GM19463 (cell line): Measurements from ENCODE around the gene IKZF5.
A peak's percentile ranks its signal among the peaks of the same experiment; 100 is the strongest.

ENCODE experiments used
- ATAC-seq: cut with Tn5 transposase; IDR thresholded peaks from one replicate; pipeline ENCODE4 v1.9.1; 2021; ENCODE audit warnings: mild to moderate bottlenecking, moderate library complexity; ENCODE audit not compliant: unreplicated experiment

Gene IKZF5, protein sequence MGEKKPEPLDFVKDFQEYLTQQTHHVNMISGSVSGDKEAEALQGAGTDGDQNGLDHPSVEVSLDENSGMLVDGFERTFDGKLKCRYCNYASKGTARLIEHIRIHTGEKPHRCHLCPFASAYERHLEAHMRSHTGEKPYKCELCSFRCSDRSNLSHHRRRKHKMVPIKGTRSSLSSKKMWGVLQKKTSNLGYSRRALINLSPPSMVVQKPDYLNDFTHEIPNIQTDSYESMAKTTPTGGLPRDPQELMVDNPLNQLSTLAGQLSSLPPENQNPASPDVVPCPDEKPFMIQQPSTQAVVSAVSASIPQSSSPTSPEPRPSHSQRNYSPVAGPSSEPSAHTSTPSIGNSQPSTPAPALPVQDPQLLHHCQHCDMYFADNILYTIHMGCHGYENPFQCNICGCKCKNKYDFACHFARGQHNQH

DNA sequence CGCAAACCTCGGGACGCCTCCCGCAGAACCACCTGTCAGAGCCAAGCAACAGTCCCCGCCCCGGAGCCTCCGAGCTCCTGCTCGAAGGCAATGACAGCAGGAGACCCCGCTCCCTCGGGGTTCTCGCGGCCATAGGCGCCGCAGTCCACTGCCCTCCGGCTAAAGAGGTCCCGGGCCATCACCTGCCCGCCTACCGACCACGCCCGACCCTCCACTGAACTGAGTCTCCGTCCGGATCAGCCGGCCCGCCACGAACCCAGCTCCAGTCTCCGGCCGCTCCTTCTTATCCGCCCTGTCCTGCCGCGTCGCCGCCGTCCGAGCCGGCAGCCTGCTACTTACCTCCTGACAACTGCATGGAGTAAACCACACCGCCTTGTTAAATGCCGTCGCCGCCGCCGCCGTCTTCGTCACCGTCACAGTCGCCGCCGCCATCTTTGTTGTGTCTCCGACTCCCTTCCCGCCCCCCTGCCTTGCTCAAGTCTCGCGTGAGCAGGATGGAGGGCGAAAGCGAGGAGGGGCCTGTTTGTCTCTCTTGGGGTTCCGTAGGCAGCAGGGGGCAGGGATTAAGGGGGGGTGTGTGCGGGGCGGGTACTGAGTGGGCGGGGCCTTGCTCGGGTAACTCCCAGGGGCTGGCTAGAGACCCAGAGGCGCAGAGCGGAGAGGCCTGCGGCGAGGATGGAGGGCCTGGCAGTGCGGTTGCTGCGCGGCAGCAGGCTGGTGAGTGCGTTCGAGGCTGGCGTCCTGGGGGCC, at the start of gene IKZF5, which contains the start of gene ACADSB:
TSS of gene IKZF5 (minus strand) at position 441 of the 750 bp plus-strand sequence. CDS start 10,170 bp downstream, outside the sequence.
TSS of gene ACADSB (plus strand) at position 652 of the 750 bp plus-strand sequence. CDS start at position 676, 24 bp downstream.
- peak; percentile 86 for ATAC-seq

DNA sequence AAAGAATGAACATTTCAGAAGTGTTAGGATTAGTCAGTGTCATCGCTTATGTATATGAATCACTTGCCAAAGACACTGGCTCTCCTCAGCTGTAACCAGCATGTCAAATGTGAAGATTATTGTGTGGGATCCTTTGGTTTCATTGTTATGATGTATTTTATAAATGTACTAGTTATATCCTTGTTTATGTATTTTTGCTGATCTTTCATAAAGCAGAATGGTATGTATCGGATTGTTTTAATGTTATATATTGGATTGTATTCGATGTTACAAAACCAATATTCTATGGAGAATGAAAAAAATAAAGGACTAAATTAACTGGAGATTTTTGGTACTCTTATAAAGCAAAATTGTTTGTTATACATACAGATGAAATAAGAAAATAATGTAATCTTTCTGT, 49.4 kb upstream of the IKZF5 start:
- no peak for ATAC-seq

DNA sequence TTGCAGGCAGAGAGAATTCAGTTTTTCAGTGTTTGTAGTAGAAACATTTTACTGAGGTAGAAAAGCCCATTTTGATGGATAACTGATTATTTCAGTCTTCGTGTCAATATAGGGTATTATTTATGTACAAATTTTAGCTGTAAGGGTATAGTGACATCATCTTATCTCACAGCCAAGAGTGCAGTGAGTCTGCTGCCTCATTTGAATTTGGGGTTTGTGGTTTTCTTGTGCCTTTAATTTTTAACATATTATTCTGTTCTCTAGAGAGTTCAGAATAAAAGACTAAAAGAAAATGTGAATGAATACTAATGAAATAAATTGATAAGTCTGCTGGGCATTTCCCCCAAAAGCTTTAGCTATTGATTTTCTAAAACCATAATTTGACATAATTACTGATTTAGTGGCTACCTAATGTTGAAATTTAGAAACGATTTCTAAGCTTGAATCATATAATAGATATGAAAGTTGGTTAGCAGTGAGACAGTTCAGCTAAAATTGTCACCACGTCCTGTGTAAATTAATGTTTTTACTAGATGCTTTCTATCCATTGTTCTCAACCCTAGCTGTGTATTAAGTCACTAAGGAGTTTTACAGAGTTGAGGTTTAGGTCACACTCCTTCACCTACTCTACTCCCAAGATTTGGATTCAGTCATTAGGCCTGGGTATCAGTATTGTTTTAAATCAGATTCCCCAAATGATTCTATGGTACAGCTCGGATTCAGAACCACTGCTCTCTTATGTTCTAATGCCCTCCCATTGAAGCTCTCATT, 37.6 kb upstream of the IKZF5 start:
- ATAC-seq: no peak

DNA sequence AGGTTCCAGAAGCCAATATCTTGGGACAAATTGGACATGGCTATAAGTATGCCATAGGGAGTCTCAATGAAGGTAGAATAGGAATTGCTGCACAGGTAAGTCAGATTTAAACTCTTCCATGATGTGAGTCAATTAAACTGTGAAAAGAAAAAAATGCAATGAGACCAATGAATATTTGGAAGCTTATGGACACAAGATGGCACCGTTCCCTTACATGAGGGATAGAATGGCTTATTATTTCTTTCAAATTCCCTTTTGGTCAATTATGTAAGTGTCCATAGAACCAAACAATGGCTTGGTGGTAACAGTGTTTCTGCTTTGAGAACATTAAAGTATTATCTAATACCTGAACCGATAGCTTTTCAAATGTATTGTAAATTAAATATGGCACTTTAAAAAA, 35.8 kb upstream of the IKZF5 start:
- no peak for ATAC-seq

DNA sequence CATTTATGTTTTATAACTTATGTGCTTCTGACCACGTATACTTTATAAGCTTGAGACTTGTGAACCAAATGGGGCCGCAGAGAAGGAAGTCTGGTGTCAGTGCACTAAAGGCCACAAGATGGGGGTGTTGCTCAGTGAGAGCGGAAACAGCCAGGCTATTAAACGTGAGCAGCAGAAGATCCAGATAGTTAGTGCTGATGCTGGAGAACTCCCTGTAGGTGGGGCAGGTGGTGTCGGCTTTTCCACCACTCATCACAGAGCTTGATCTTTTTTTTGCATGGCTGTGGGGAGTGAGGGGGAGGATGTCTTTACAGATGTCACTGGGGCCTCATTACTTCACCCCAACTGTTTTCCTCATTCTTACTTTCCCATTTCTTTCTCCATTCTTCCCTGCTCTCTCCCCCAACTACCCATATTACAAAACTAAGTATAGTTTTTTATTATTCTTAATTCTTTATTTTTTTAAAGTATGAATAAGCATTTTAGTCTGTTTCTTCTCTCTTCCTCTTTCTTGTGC, 34.9 kb upstream of the IKZF5 start:
- peak; percentile 65 for ATAC-seq

DNA sequence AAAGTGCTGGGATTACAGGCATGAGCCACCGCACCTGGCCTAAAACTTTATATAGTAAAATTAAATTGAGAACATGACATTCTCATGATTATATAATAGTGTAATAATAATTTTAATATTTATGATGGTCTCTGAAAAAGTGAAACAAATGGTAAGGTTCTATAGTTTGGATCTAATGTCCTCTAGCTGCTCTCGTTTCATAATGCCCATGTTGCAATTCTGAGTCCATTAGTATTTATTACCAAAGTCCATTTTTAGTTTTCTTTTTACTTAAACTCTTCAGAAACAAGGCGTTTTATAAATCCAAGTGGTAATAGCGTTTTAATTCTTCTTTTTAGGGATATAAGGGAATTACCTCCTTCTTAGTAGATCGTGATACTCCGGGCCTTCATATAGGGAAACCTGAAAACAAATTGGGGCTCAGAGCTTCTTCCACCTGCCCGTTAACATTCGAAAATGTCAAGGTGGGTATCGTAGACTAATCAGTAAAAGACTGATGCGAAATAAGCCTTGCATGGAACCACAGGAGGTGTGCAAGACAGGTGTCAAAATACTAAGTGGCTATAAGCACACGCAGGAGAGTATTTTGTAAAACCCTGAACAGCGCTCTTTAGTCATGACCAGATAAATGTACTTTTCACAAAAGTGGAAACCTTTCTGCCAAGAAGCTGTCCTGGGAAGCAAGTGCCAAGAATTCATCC, 34.3 kb upstream of the IKZF5 start:
- ATAC-seq: no peak

DNA sequence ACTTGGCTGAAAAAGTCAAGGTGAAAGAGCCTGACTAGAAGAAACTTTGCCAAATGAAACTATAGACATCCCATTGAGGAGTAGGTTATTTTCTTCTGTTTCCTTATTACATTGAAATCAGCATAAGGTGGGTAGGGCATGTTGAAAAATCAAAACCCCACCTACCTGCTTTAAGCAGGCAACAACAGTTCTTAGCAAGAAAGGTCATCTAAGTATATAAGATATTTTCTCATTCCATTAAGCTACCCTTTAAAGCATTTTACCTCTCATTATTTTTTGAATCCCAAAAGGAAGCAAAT, 31.0 kb upstream of the IKZF5 start:
- no peak for ATAC-seq

DNA sequence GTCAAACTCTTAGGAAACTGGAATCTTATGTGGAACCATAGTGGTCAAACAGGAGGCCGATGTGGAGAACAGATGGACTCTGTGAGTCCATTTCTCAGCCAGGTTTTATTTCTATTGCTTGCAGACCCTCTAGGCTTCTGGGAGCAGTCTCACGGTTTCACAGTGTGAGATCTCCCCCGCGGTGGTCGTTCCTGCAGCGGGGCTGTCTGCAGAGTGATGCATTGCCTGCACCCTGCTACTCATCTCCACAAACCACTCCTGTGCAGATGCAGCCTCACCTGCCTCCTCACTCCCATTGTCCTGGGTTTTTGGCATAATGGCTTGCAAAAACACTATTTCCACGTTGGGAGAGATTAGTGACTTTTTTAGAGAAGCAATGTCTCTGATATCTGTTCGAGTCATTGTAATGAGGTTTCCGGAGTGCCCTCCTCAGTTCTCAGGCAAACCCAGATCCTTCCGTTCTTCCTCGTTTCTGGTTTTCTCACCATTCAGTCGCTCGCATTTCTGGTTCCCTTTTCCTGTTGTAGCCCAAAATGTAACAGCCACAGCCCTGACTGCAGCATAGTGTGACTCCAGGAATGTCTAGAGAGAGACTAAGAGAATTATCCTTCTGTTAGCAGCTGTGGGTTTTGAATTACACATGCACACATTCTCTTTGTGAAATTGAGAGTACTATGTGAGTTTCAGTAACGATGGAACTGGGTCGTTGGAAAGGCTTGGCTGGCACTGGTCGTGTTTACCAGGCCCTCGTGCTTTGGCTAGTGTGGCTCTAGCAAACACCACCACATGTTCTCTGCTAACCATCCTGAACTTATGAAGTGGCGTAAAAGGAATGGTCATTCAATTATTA, 30.4 kb upstream of the IKZF5 start:
- ATAC-seq: peak; percentile 66

DNA sequence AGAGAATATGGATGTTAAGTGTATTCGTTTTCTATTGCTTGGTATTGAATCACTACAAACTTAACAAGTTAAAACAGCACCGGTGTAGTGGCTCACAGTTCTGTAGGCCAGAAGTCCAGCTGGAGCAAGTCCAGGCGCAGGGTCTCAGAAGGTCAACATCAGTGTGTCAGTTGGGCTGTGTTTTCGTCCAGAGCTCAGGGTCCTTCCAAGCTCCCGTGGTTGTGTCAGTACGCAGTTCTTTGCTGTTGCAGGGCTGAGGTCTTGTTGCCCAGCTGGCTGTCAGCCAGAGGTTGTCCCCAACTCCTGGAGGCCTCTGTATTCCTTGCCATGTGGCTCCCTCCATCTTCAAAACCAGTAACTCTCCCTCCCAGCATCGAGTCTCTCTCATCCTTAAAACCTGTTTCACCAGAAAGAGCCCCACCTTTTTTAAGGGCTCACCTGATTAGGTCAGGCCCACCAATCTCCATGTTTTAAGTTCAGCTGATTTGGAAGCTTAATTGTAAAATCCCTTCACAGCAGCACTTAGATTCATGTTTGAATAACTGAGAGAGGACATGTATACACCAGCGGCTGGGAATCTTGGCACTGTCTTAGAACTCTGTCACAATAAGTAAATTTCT, 27.0 kb upstream of the IKZF5 start:
- no peak for ATAC-seq

DNA sequence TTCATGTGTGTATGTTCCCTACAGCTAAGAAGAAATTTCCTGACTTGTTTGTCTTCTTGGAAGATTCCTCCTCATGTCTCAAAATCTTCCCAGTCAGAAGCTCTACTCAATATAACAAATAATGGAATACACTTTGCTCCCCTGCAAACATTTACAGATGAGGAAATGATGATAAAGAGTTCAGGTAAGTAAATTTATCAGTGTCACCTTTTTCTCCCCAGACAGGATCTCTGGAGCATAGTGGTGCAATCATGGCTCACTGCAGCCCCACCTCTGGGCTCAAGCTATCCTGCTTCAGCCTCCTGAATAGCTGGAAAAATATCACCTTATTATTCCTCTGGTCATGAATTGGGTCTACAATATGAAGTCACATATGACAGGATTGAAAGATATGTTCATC, 25.7 kb upstream of the IKZF5 start:
- no peak for ATAC-seq

DNA sequence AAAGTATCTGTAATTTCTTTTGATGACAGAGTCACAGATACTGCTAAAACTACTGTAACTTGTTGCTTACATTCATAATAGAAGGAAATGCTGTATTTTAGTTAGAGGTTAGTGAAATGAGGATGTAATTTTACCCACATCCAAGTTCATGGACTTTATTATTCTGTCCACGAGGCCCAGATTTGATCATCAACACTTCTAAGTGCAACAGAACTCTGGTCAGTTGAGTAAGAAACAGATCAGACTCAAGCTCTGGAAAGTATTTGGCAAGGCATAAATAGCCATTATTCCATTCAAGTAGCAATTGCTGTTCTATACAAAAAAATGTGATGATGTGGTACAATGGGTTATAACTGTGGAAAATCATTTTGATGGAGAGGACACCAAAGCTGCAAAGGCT, 22.5 kb upstream of the IKZF5 start:
- no peak for ATAC-seq

DNA sequence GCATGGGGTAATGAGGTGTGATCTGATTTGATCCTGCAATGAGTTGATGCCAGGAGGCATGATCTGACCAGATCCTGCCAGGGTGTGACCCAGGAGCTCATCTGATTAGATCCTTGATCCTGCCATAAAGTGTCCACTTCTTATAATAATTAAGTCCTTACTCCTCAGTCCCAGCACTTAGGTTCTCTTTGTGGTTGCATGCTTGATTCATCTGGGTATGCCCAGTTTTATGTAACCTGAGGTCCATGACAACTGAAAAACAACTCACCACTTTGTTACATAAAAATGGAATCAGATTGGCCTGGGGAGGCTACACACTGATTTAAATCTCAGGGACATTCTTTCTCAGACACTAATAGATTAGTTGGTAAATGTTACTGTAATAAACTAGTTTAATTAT, 19.3 kb upstream of the IKZF5 start:
- ATAC-seq: no peak

DNA sequence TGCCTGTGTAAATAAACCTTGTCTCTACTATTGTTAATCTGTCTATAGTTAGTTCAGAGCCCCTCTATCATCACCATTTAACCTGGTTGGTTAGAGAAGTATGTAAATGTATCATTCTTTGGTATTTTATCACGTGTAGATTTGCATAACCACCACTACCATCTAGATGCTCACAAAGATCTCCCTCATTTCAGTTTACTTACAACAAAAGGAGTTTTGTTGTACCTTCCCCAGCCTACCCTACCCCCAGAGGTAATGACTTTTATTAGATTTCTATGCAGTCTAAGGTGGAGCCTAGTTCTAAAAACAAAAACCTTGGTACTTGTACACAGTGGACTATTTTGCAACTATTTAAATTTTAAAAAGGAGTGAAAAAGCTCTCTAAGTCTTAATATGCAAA, 17.7 kb upstream of the IKZF5 start:
- ATAC-seq: no peak

DNA sequence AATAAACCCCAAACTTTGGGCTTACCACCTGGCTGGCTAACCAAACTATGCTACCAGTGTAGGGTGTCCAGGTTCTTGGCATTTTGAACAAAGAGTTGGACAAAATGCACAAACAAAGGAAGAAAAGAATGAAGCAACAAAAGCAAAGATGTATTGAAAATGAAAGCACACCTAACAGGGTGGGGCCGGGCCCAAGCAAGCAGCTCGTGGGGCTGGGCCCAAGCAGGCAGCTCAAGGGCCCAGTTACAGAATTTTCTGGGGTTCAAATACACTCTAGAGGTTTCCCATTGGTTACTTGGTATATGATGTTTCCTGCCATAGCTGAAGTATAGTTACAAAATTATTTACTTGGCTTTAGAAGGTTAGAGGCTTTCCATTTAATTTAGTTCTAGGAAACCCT, 15.9 kb upstream of the IKZF5 start:
- no peak for ATAC-seq

DNA sequence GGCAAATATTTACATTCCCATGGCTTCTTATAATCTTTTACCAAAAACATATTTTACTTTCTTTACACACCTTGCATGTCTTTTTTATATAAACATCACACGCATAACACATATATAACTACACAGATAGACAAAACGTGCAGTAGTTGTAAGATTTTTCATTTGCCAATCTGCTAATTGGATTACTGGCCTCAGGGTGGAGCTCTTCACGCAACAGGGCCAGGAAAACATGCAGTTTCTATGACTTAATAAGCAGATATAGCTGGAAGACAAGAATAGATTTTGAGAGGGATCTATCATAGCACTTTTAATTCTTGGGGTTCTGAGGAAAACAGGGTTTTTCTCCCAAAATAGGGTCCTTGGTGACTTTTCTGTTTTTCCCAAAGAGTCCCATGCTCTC, 12.9 kb upstream of the IKZF5 start:
- ATAC-seq: no peak

DNA sequence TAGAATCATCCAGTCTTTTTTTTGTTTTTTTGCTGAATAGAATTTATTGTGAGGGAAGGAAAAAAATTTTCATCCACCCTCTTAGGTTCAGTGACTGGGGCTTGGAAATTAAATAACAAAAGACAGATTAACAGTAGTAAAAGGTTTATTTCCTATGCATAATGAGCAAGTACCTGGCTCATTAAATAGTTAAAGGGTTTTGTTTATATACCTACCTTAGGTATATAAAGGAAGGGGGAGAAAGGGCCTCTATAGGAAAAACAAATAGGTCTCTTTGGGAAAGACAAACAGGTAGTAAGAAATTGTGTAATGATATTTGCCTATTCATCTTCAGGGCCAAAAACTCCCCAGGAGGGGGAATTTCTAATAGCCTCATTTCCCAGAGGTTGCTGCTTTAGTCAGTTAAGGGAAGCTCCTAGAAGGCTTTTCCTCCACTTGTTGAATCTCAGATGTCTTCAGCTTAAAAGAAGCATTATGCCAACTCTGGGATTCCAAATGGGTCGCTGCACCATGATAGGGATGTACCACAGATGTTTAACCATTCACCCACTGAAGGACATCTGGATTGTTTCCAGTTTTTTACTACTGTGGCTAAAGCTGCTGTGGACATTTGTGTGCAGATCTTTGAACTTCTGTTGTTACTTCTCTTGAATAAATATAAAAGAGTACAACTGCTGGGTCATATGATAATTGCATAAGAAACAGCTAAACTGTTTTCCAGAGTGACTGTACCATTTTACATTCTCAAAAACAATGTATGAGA, 11.5 kb upstream of the IKZF5 start:
- no peak for ATAC-seq

DNA sequence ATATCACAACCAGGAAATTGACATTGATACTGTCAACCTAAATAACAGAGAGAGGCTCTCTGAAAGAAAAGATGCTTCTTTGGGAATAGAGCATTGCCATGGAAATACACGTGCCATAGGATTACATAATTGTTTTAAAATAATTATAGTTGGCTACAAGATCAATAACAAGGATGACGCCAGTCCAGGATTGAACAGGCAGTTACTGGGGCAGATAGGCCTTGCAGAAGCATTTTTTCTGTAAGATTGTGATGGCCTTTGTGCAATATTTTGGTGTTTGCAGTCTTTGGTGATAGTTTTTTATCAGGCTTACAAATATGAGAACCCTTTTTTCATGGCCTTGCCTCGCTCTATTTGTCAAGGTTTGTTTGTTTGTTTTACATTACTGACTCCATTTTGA, 10.7 kb upstream of the IKZF5 start:
- ATAC-seq: no peak

DNA sequence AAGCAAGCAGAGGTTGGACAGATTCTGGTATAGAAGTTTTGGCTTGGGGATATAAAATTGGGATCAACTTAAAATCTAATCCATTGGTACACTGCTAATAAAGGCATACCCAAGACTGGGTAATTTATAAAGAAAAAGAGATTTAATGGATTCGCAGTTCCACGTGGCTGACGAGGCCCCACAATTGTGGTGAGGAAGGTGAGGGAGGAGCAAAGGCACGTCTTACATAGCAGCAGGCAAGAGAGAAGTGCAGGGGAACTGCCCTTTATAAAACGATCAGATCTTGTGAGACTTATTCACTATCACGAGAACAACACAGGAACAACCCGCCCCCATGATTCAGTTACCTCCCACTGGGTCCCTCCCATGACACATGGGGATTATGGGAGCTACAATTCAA, 9.9 kb upstream of the IKZF5 start:
- ATAC-seq: no peak
